ENCODE measurements around the gene AKAP12. TPM values are rescaled to one million over a fixed set of nuclear protein-coding genes. Genes with fewer than 3 reads are reported as not detected.

The AKAP12 gene
- polyA plus RNA-seq, 1 donor (not counting 4 experiments of a cell fraction or from before 2014, with no cell fraction given): 0.56 TPM

- no peaks in the 10 kb centered on the region for H3K79me2 ChIP-seq (ENCODE audit: control insufficient read depth, insufficient read depth, low read length)
- H3K9ac ChIP-seq (ENCODE audit: control insufficient read depth, extremely low read depth, insufficient read depth, low read length): no peak overlapping the region
- FAIRE-seq (no peak), DNase-seq (ENCODE audit: low read depth, low spot score) (no peak)
- no peaks in the 10 kb centered on the region for H3K27me3 ChIP-seq (ENCODE audit: control insufficient read depth, extremely low read depth, insufficient read depth, low read length)
- H3K4me1 ChIP-seq (ENCODE audit: control insufficient read depth, extremely low read depth, insufficient read depth, low read length): no peaks in the 10 kb centered on the region
- H3K4me3 ChIP-seq (ENCODE audit: control insufficient read depth in 2 of 3, extremely low read depth in 1 of 3, insufficient read depth in 2 of 3, low read depth in 1 of 3, low read length in 3 of 3): no peak overlapping the region
- no peak for TF ChIP-seq CTCF (optimal IDR thresholded peaks at IDR 0.05 in 1 of 3, IDR thresholded peaks at IDR 0.05 in 1 of 3, conservative IDR thresholded peaks at IDR 0.05 in 1 of 3; ENCODE audit: extremely low read depth in 1 of 3, insufficient read depth in 2 of 3, low read length in 3 of 3)
- no peak for TF ChIP-seq EZH2 (IDR thresholded peaks at IDR 0.05; ENCODE audit: low read length)
- no peak overlapping the region for H2AFZ ChIP-seq (ENCODE audit: control insufficient read depth, low read length)
- no peaks in the 10 kb centered on the region for H3K36me3 ChIP-seq (ENCODE audit: control insufficient read depth in 2 of 2, extremely low read depth in 1 of 2, insufficient read depth in 2 of 2, low read length in 2 of 2)
- H3K9me3 ChIP-seq (ENCODE audit: control insufficient read depth, low read depth, low read length): no peaks in the 10 kb centered on the region
- no peaks in the 10 kb centered on the region for H4K20me1 ChIP-seq (ENCODE audit: control insufficient read depth, extremely low read depth, insufficient read depth, low read length)
- no peaks in the 10 kb centered on the region for H3K9me1 ChIP-seq (ENCODE audit: control insufficient read depth, extremely low read depth, insufficient read depth, low read length)
- dilution Hi-C loops (cut with MboI; ENCODE audit: extremely low pct_ligation_motif_present, low sequenced_read_pairs): no loop called here
- no peak overlapping the region for H3K27ac ChIP-seq (ENCODE audit: control insufficient read depth, insufficient read depth, low read length)
- no peak overlapping the region for H3K4me2 ChIP-seq (ENCODE audit: control insufficient read depth, extremely low read depth, insufficient read depth, low read depth, low read length)
Observed at GRCh38 chr6:151224076-151224475, 15.7 kb upstream of the AKAP12 start.

DNA sequence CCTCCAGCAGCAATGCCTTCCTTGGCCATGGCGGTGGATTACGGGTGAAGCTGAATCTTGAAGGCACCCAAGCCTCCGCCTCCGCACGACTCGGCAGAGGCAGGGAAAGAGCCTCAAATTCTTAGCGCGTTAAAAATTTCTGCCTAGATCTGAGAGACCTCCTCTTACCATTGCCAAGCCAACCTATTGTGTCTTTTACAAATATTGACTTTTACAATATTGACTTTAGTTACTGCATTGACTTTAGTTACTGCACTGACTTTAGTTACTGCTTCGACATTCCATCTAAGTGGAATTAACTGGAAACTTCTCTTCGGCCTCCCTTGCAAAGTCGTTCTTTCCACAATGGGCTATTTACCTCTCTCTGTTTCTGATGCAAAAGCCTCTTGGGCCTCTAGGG, 13.8 kb upstream of the AKAP12 start:
- Histone ChIP-seq H3K36me3 (ENCODE audit: control insufficient read depth in 2 of 2, extremely low read depth in 1 of 2, insufficient read depth in 2 of 2, low read length in 2 of 2) (no peaks in the 10 kb centered on the region), H2AFZ (ENCODE audit: control insufficient read depth, low read length) (no peak overlapping the region), H4K20me1 (ENCODE audit: control insufficient read depth, extremely low read depth, insufficient read depth, low read length) (no peaks in the 10 kb centered on the region), H3K27ac (ENCODE audit: control insufficient read depth, insufficient read depth, low read length) (no peak overlapping the region), H3K27me3 (ENCODE audit: control insufficient read depth, extremely low read depth, insufficient read depth, low read length) (no peaks in the 10 kb centered on the region), H3K4me2 (ENCODE audit: control insufficient read depth, extremely low read depth, insufficient read depth, low read depth, low read length) (no peak overlapping the region), H3K4me1 (ENCODE audit: control insufficient read depth, extremely low read depth, insufficient read depth, low read length) (no peaks in the 10 kb centered on the region), H3K4me3 (ENCODE audit: control insufficient read depth in 2 of 3, extremely low read depth in 1 of 3, insufficient read depth in 2 of 3, low read depth in 1 of 3, low read length in 3 of 3) (no peak overlapping the region), H3K79me2 (ENCODE audit: control insufficient read depth, insufficient read depth, low read length) (no peaks in the 10 kb centered on the region), H3K9ac (ENCODE audit: control insufficient read depth, extremely low read depth, insufficient read depth, low read length) (no peak overlapping the region), H3K9me1 (ENCODE audit: control insufficient read depth, extremely low read depth, insufficient read depth, low read length) (no peaks in the 10 kb centered on the region), H3K9me3 (ENCODE audit: control insufficient read depth, low read depth, low read length) (no peaks in the 10 kb centered on the region)
- dilution Hi-C loops (cut with MboI; ENCODE audit: extremely low pct_ligation_motif_present, low sequenced_read_pairs): no loop called here
- FAIRE-seq (no peak), DNase-seq (ENCODE audit: low read depth, low spot score) (no peak)
- TF ChIP-seq EZH2 (IDR thresholded peaks at IDR 0.05; ENCODE audit: low read length) (no peak), CTCF (optimal IDR thresholded peaks at IDR 0.05 in 1 of 3, IDR thresholded peaks at IDR 0.05 in 1 of 3, conservative IDR thresholded peaks at IDR 0.05 in 1 of 3; ENCODE audit: extremely low read depth in 1 of 3, insufficient read depth in 2 of 3, low read length in 3 of 3) (no peak)
